ENCODE results near the gene YIF1B. TPM values are rescaled to one million over a fixed set of nuclear protein-coding genes. Genes with fewer than 3 reads are reported as not detected.
"Not testable (repeated sequence)": the region's sequence is repeated elsewhere in the genome, so short reads cannot be mapped to it uniquely, and the experiment has no call there.

The YIF1B gene
- total and polyA plus RNA-seq, 4 donors = 34.1 to 74.1 (median 42.9) TPM

- no peak for TF ChIP-seq YY1 (IDR thresholded peaks at IDR 0.05)
- WGBS = 93% methylated on average over 7 of the region's 7 CpGs
- no peak for DNase-seq (ENCODE audit: low spot score)
- Histone ChIP-seq H3K9ac (ENCODE audit: low read depth in 1 of 2, low read length in 2 of 2) (no peak overlapping the region), H3K9me3 (ENCODE audit: control insufficient read depth in 4 of 4, low read length in 3 of 4) (no peaks in the 10 kb centered on the region), H3K27me3 (ENCODE audit: control insufficient read depth in 4 of 4, insufficient read depth in 4 of 4, low read length in 3 of 4) (no peaks in the 10 kb centered on the region), H3K4me3 (ENCODE audit: low read depth in 1 of 3, low read length in 3 of 3) (no peak overlapping the region), H3K4me1 (ENCODE audit: control insufficient read depth in 4 of 4, insufficient read depth in 4 of 4, low read length in 3 of 4) (peaks cover 0 to 12% (median 9%) of the 10 kb centered on the region in 4 donors), H3K36me3 (ENCODE audit: control insufficient read depth in 4 of 4, insufficient read depth in 3 of 4, low read depth in 1 of 4, low read length in 3 of 4) (no peaks in the 10 kb centered on the region), H3K27ac (ENCODE audit: low read depth in 1 of 2, low read length in 2 of 2) (no peak overlapping the region)
These were observed 53.0 kb downstream of the YIF1B start for GRCh38 chr19:38262585-38263268.

DNA sequence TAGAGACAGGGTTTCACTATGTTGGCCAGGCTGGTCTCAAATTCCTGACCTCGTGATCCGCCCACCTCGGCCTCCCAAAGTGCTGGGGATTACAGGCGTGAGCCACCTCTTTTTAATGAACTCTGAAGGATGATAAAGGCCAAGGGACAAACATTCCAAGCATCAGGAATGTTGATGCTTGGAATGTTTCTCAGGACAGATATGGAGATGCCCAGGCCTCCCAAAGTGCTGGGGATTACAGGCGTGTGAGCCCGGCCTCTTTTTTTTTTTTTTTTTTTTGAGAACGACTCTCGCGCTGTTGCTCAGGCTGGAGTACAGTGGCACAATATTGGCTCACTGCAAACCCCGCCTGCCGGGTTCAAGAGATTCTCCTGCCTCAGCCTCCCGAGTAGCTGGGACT is 53.8 kb downstream of the YIF1B start:
- not testable (repeated sequence) for H3K9ac ChIP-seq (ENCODE audit: low read depth in 1 of 2, low read length in 2 of 2); DNase-seq (ENCODE audit: low spot score); H3K9me3 ChIP-seq (ENCODE audit: control insufficient read depth in 4 of 4, low read length in 3 of 4); H3K4me3 ChIP-seq (ENCODE audit: low read depth in 1 of 3, low read length in 3 of 3); H3K36me3 ChIP-seq (ENCODE audit: control insufficient read depth in 4 of 4, insufficient read depth in 3 of 4, low read depth in 1 of 4, low read length in 3 of 4); H3K27me3 ChIP-seq (ENCODE audit: control insufficient read depth in 4 of 4, insufficient read depth in 4 of 4, low read length in 3 of 4); H3K27ac ChIP-seq (ENCODE audit: low read depth in 1 of 2, low read length in 2 of 2)
- H3K4me1 ChIP-seq (ENCODE audit: control insufficient read depth in 4 of 4, insufficient read depth in 4 of 4, low read length in 3 of 4) = peaks cover 0 to 12% (median 8%) of the 10 kb centered on the region in 4 donors
- WGBS = 95% methylated on average over 12 of the region's 12 CpGs

DNA sequence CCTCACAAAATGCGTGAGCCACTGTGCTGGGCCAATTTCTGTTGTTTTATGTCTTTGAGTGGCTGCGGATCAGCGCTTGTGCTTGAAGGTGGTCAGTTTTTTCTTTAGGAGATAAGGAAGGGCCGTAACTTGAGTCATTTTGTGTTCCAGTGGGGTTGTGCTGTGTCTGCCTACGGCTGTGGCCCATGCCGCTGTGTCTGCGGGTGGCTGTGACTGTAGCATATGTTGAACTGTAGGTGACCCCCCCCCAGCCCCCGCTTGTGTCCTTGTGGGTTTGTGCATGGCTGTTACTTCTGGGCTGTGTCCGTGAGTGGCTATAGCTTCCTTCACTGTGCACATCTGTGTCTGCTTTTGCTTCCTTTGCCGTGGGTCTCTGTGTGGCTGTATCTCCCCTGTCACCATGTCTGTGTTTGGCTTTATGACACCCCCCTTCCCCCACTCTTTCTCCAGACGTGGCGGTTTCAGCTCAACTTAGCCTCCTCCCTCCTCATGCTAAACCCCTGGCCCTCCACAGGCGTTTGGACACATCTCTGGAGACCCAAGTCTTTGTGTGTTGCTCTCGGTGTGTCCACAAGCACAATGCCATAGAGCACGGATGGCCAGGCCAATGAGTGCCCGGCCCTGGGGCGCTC is 60.2 kb downstream of the YIF1B start:
- H3K4me1 ChIP-seq (ENCODE audit: control insufficient read depth in 4 of 4, insufficient read depth in 4 of 4, low read length in 3 of 4) = peaks cover 8 to 26% (median 10%) of the 10 kb centered on the region in 4 donors
- peak overlapping the region; percentile 36 to 61 for H3K27ac ChIP-seq (ENCODE audit: low read depth in 1 of 2, low read length in 2 of 2)
- no peak for DNase-seq (ENCODE audit: low spot score)
- no peak for TF ChIP-seq ZBTB33 (IDR thresholded peaks at IDR 0.05)
- no peak for TF ChIP-seq RXRA (IDR thresholded peaks at IDR 0.05)
- TF ChIP-seq REST (IDR thresholded peaks at IDR 0.05) = no peak
- no peak for TF ChIP-seq JUND (IDR thresholded peaks at IDR 0.05)
- no peak for TF ChIP-seq NR2F2 (IDR thresholded peaks at IDR 0.05)
- no peak for TF ChIP-seq TAF1 (conservative IDR thresholded peaks at IDR 0.05)
- no peak for TF ChIP-seq FOXA1 (IDR thresholded peaks at IDR 0.05)
- no peak for TF ChIP-seq CTCF (IDR thresholded peaks at IDR 0.05; ENCODE audit: low read depth, low read length, missing input control)
- TF ChIP-seq FOXA2 (IDR thresholded peaks at IDR 0.05) = no peak
- TF ChIP-seq SP1 (IDR thresholded peaks at IDR 0.05) = no peak
- TF ChIP-seq HNF4G (IDR thresholded peaks at IDR 0.05) = no peak
- TF ChIP-seq HNF4A (conservative IDR thresholded peaks at IDR 0.05) = no peak
- TF ChIP-seq YY1 (IDR thresholded peaks at IDR 0.05) = no peak
- TF ChIP-seq, protein P1, sequence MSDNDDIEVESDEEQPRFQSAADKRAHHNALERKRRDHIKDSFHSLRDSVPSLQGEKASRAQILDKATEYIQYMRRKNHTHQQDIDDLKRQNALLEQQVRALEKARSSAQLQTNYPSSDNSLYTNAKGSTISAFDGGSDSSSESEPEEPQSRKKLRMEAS (IDR thresholded peaks at IDR 0.05) = no peak
- H3K4me3 ChIP-seq (ENCODE audit: low read depth in 1 of 3, low read length in 3 of 3) = peak overlapping the region in 2 of 3 donors; percentile 20 to 52
- H3K36me3 ChIP-seq (ENCODE audit: control insufficient read depth in 4 of 4, insufficient read depth in 3 of 4, low read depth in 1 of 4, low read length in 3 of 4) = no peaks in the 10 kb centered on the region
- H3K9me3 ChIP-seq (ENCODE audit: control insufficient read depth in 4 of 4, low read length in 3 of 4) = no peaks in the 10 kb centered on the region
- no peak overlapping the region for H3K9ac ChIP-seq (ENCODE audit: low read depth in 1 of 2, low read length in 2 of 2)
- WGBS = 58% methylated on average over 17 of the region's 17 CpGs
- peaks cover 0 to 6% (median 1%) of the 10 kb centered on the region in 4 donors for H3K27me3 ChIP-seq (ENCODE audit: control insufficient read depth in 4 of 4, insufficient read depth in 4 of 4, low read length in 3 of 4)
